H1 (cell line): ENCODE results near the gene PF4V1. TPM values are rescaled to one million over a fixed set of nuclear protein-coding genes. Genes with fewer than 3 reads are reported as not detected.

Experiments
- CTCF ChIA-PET: fragments of 300-600 bp; sonication (Branson Sonifier 250); formaldehyde crosslinking; loops from one replicate; lab custom pipeline; 2021; ENCODE audit not compliant: partially characterized antibody; lab: Charles Lee
- POLR2A ChIA-PET: fragments of 300-600 bp; sonication (Branson Sonifier 250); formaldehyde crosslinking; loops from one replicate; lab custom pipeline; 2021; ENCODE audit warnings: inconsistent platforms; ENCODE audit not compliant: partially characterized antibody; lab: Charles Lee
- DNase-seq, 2 experiments: peaks; one replicate each; pipeline versions ENCODE4 v3.0.0 to v3.0.0-alpha.2; 2010 to 2022; ENCODE audit warnings: low spot score in 2 of 2, low read depth in 1 of 2, mixed read lengths in 1 of 2
- FAIRE-seq: peaks from 2 replicates; lab custom pipeline; 2011; peaks lifted over from hg19 to GRCh38; lab: Jason Lieb, UNC
- H2AFZ ChIP-seq: 2 replicates; pipeline ENCODE4 v1.8.1; 2012; ENCODE audit warnings: low read length, inconsistent platforms
- H2AK5ac ChIP-seq: 2 replicates; pipeline ENCODE4 v1.6.1; 2013; ENCODE audit warnings: low read depth, low read length
- H2BK120ac ChIP-seq: replicated peaks from 2 replicates; pipeline ENCODE3; 2013; ENCODE audit warnings: low read depth, low read length, inconsistent platforms
- H2BK12ac ChIP-seq: 2 replicates; pipeline ENCODE4 v1.6.1; 2013; ENCODE audit warnings: low read depth, low read length
- H2BK15ac ChIP-seq: 2 replicates; pipeline ENCODE4 v1.6.1; 2013; ENCODE audit warnings: low read length
- H2BK20ac ChIP-seq: 2 replicates; pipeline ENCODE4 v1.6.1; 2013; ENCODE audit warnings: low read length
- H2BK5ac ChIP-seq: 2 replicates; pipeline ENCODE4 v1.6.1; 2013; ENCODE audit warnings: low read depth, low read length
- H3K14ac ChIP-seq: 2 replicates; pipeline ENCODE4 v1.6.1; 2013; ENCODE audit warnings: inconsistent platforms; ENCODE audit not compliant: insufficient read length
- H3K18ac ChIP-seq: 2 replicates; pipeline ENCODE4 v1.6.1; 2013; ENCODE audit warnings: low read length; ENCODE audit errors: extremely low read depth
- H3K23ac ChIP-seq: 2 replicates; pipeline ENCODE4 v1.6.1; 2013; ENCODE audit warnings: inconsistent platforms; ENCODE audit not compliant: insufficient read length
- H3K23me2 ChIP-seq: 2 replicates; pipeline ENCODE4 v1.6.1; 2013; ENCODE audit warnings: low read depth, low read length
- H3K27ac ChIP-seq: 2 replicates; pipeline ENCODE4 v1.6.1; 2011; ENCODE audit warnings: low read depth, low read length, inconsistent platforms
- H3K27me3 ChIP-seq, 4 experiments: replicated peaks in 1 of 4; 1 replicate in 1 of 4; 2 replicates in 3 of 4; pipeline versions ENCODE4 v1.6.1 to v1.8.1; 2011 to 2013; ENCODE audit warnings: low read length in 3 of 4, mild to moderate bottlenecking in 3 of 4, inconsistent platforms in 2 of 4, mixed read lengths in 2 of 4, moderate library complexity in 1 of 4; ENCODE audit not compliant: control insufficient read depth in 3 of 4, insufficient read depth in 3 of 4; ENCODE audit errors: extremely low read depth in 1 of 4
- H3K36me3 ChIP-seq, 4 experiments: 2 replicates each; pipeline versions ENCODE4 v1.6.1 to v1.8.1; 2011 to 2013; ENCODE audit warnings: mild to moderate bottlenecking in 4 of 4, low read length in 3 of 4, moderate library complexity in 2 of 4, control low read depth in 1 of 4, inconsistent platforms in 1 of 4; ENCODE audit not compliant: insufficient read depth in 4 of 4, control insufficient read depth in 2 of 4
- H3K4ac ChIP-seq: replicated peaks from 2 replicates; pipeline ENCODE3; 2013; ENCODE audit warnings: low read length, low read depth, mixed read lengths, inconsistent platforms; ENCODE audit not compliant: insufficient read length
- H3K4me1 ChIP-seq, 4 experiments: replicated peaks in 1 of 4; 1 replicate in 1 of 4; 2 replicates in 3 of 4; pipeline versions ENCODE4 v1.6.1 to v1.8.1; 2011 to 2013; ENCODE audit warnings: low read length in 3 of 4, inconsistent platforms in 2 of 4, mixed read lengths in 1 of 4; ENCODE audit not compliant: insufficient read depth in 4 of 4, control insufficient read depth in 3 of 4
- H3K4me2 ChIP-seq, 2 experiments: 2 replicates each; pipeline versions ENCODE4 v1.6.1 to v1.8.1; 2011 to 2013; ENCODE audit warnings: low read depth in 2 of 2, low read length in 2 of 2, control low read depth in 1 of 2, inconsistent platforms in 1 of 2, mild to moderate bottlenecking in 1 of 2; ENCODE audit not compliant: insufficient read depth in 1 of 2
- H3K4me3 ChIP-seq, 4 experiments: fragments of 200-600, 300-600 bp in 1 of 4; sonication (generic), shearing (Covaris generic), sonication (Bioruptor Twin) in 1 of 4; 2 replicates each; pipeline versions ENCODE4 v1.5.1 to v1.8.1; 2011 to 2016; ENCODE audit warnings: low read length in 4 of 4, low read depth in 3 of 4, control low read depth in 2 of 4, inconsistent platforms in 2 of 4, mild to moderate bottlenecking in 2 of 4, mixed read lengths in 1 of 4, moderate library complexity in 1 of 4; ENCODE audit not compliant: insufficient read depth in 2 of 4; ENCODE audit errors: extremely low read depth in 1 of 4
- H3K56ac ChIP-seq: replicated peaks from 2 replicates; pipeline ENCODE3; 2013; ENCODE audit warnings: low read depth, mild to moderate bottlenecking, mixed read lengths, low read length, inconsistent platforms; ENCODE audit not compliant: insufficient read length
- H3K79me1 ChIP-seq: 2 replicates; pipeline ENCODE4 v1.6.1; 2013; ENCODE audit warnings: low read depth, low read length, control low read depth
- H3K79me2 ChIP-seq, 2 experiments: 2 replicates each; pipeline versions ENCODE4 v1.6.1 to v1.8.1; 2012 to 2013; ENCODE audit warnings: low read length in 2 of 2, mild to moderate bottlenecking in 2 of 2, inconsistent platforms in 1 of 2; ENCODE audit not compliant: insufficient read depth in 2 of 2, control insufficient read depth in 1 of 2
- H3K9ac ChIP-seq, 4 experiments: replicated peaks in 1 of 4; 1 replicate in 1 of 4; 2 replicates in 3 of 4; pipeline versions ENCODE4 v1.6.1 to v1.8.1; 2011 to 2013; ENCODE audit warnings: low read depth in 3 of 4, low read length in 3 of 4, control low read depth in 2 of 4, mild to moderate bottlenecking in 2 of 4, moderate library complexity in 2 of 4, inconsistent platforms in 1 of 4; ENCODE audit errors: extremely low read depth in 1 of 4
- H3K9me3 ChIP-seq, 2 experiments: 2 replicates each; pipeline versions ENCODE4 v1.6.1 to v1.8.1; 2012 to 2013; ENCODE audit warnings: mild to moderate bottlenecking in 2 of 2, moderate library complexity in 2 of 2, control low read depth in 1 of 2, inconsistent platforms in 1 of 2, low read depth in 1 of 2, low read length in 1 of 2, mixed read lengths in 1 of 2; ENCODE audit not compliant: insufficient read depth in 2 of 2
- H4K20me1 ChIP-seq, 2 experiments: replicated peaks in 1 of 2; 2 replicates each; pipeline versions ENCODE3 to v1.8.1; 2011 to 2013; ENCODE audit warnings: inconsistent platforms in 2 of 2, low read length in 2 of 2, mild to moderate bottlenecking in 1 of 2; ENCODE audit not compliant: insufficient read depth in 2 of 2, control insufficient read depth in 1 of 2
- H4K5ac ChIP-seq: 2 replicates; pipeline ENCODE4 v1.6.1; 2013; ENCODE audit warnings: low read length, low read depth, mixed read lengths, inconsistent platforms; ENCODE audit not compliant: insufficient read length
- H4K8ac ChIP-seq: 2 replicates; pipeline ENCODE4 v1.8.0; 2013; ENCODE audit warnings: mild to moderate bottlenecking, moderate library complexity, low read length, inconsistent platforms; ENCODE audit not compliant: insufficient read depth; ENCODE audit errors: extremely low read depth
- H4K91ac ChIP-seq: replicated peaks from 2 replicates; pipeline ENCODE3; 2013; ENCODE audit warnings: low read length, mixed read lengths, inconsistent platforms; ENCODE audit not compliant: insufficient read length
- CTCF ChIP-seq, 3 experiments: IDR thresholded peaks; 1 replicate in 2 of 3; 2 replicates in 1 of 3; pipeline versions ENCODE4 v1.5.1 to v1.6.1; 2011; ENCODE audit warnings: low read length in 3 of 3, mild to moderate bottlenecking in 3 of 3, inconsistent platforms in 2 of 3, low read depth in 1 of 3, moderate library complexity in 1 of 3; ENCODE audit not compliant: insufficient read depth in 1 of 3; ENCODE audit errors: control extremely low read depth in 1 of 3
- WGBS, 2 experiments: shearing (Covaris generic) in 1 of 2; methylation state at CpG; one replicate each; pipeline versions ENCODE4 v1.1.6 to v1.1.7; 2013 to 2015; ENCODE audit warnings: low lambda C conversion rate in 2 of 2, mixed read lengths in 2 of 2, inconsistent platforms in 1 of 2, low coverage in 1 of 2, missing lambda C conversion rate in 1 of 2; ENCODE audit not compliant: insufficient replicate concordance in 2 of 2, insufficient coverage in 1 of 2, insufficient read length in 1 of 2; ENCODE audit errors: extremely low coverage in 1 of 2, missing lambda C conversion rate in 1 of 2; 5-methylcytosine and 5-hydroxymethylcytosine counted together
- polyA plus RNA-seq, 7 experiments: library from polyadenylated mRNA; depleted of rRNA in 3 of 7; stranded (reverse) in 5 of 7; unstranded in 2 of 7; fragments of >200 nt in 5 of 7; fragments of 200-250 nt in 2 of 7; gene quantifications; 1 replicate in 5 of 7; 2 replicates in 1 of 7; 4 replicates in 1 of 7; pipeline versions ENCODE4 v1.2.1 to v1.2.3, GENCODE V29; 2011 to 2013; ENCODE audit warnings: missing spikeins in 2 of 7, mixed read lengths in 2 of 7
- total RNA-seq: library from RNA; stranded (reverse); fragmentation: NEBNext Ultra II Directional; extraction: Animal tissue kit (Norgen Biotek cat#: 25700); gene quantifications from 2 replicates; pipeline ENCODE4 v1.2.1, GENCODE V29; 2021

The PF4V1 gene
- total and polyA plus RNA-seq, 2 of the 8 experiments (the other 6 are each of a cell fraction or from before 2014, with no cell fraction given) = not detected

DNA sequence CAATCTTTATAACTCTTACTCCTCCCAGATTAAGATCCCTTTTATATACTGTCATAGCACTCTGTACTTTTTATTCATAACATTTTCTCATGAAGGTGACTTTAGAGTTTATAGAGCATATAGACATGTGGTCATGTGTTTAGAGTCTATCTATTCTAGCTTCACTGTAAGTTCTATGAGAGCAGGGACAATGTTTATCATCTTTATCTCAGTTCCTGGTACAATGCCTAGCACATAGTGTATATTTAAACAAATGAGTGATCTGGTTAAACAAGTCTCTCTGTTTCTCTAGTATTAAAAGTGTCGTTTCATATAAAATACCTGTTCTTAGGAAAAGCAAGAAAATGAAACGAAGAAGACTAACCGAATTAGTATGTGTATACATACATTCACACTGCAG lies 13.4 kb upstream of the PF4V1 start:
- Histone ChIP-seq H3K27me3 (no peaks in the 10 kb centered on the region; a peak in 1 of 7 replicates), H3K79me1 (no peaks in the 10 kb centered on the region), H3K27ac (no peak overlapping the region), H3K36me3 (no peaks in the 10 kb centered on the region), H2BK120ac (no peak overlapping the region), H2AFZ (no peak overlapping the region), H3K9me3 (no peaks in the 10 kb centered on the region), H3K18ac (no peak overlapping the region), H3K9ac (no peak overlapping the region), H4K8ac (no peak overlapping the region), H4K20me1 (no peaks in the 10 kb centered on the region), H3K79me2 (no peaks in the 10 kb centered on the region), H3K4ac (no peak overlapping the region), H2BK12ac (no peak overlapping the region), H4K5ac (no peak overlapping the region), H3K4me1 (no peaks in the 10 kb centered on the region), H4K91ac (no peak overlapping the region), H3K4me3 (no peak overlapping the region), H3K14ac (no peak overlapping the region), H2BK20ac (no peak overlapping the region), H3K4me2 (no peak overlapping the region), H3K23me2 (peaks cover 4% of the 10 kb centered on the region; the same call in 1 of the 2 replicates), H2BK15ac (no peak overlapping the region), H2AK5ac (no peak overlapping the region), H3K23ac (no peak overlapping the region), H2BK5ac (no peak overlapping the region), H3K56ac (no peak overlapping the region)
- DNase-seq (no peak), FAIRE-seq (no peak)
- WGBS, 2 experiments = 96% methylated on average over 3 of the region's 3 CpGs; no CpG with 5 or more reads in 1 of the 2 experiments
- POLR2A ChIA-PET = no interaction called here
- CTCF ChIA-PET = interaction anchor here (0.7 to 2.5 kb wide), 5 partner anchors 13 to 769 kb away, joined by 3 to 9 read pairs (median 3); partner anchors contain the start of gene PF4V1
- no peak for TF ChIP-seq CTCF (IDR thresholded peaks at IDR 0.05; ENCODE audit: control extremely low read depth in 1 of 3, insufficient read depth in 1 of 3, low read depth in 1 of 3, low read length in 3 of 3)
